Measurements from ENCODE around the gene USP50.
"Not testable (repeated sequence)": the region's sequence is repeated elsewhere in the genome, so short reads cannot be mapped to it uniquely, and the experiment has no call there.

USP50 gene

DNA sequence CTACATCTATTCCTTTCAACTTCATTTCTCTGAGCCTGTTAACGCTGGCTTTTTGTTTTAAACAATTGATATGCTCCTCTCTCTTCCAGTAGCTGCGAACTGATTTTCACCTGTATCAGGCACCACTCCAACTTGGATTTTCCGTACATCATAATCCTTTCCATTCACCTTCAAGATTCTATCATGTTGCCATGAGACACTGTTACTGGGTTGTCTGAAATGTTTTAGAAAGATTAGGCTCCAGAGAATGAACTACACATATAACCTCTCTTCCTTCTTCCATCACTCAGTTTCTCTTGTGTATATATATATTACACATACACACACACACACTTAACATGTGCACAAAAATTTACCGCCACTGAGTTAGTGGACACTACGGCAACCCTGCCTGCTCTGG is at the start of gene USP50:
Gene USP50 (minus strand): TSS at position 101 of the 400 bp plus-strand sequence. CDS start 141 bp downstream, outside the sequence.
- DNase-seq = no peak

DNA sequence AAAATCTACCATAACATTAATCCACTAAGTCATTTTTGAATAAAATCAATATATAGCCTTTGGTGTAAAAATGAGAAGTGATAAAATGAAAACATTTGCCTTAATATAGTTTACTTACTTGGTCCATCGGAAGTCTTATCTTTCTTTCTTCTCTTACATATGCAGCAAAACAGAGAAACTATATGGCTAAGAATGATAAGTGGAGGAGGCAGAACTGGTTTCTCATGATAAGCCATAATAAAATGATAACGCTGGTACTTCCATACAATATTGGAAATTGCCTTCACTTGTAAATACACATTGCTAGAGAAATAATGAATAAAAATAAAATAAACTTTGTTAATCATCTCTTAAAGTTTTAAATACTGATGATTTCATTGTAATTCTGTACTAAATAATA is 47.8 kb upstream of the USP50 start:
- no peak for DNase-seq

DNA sequence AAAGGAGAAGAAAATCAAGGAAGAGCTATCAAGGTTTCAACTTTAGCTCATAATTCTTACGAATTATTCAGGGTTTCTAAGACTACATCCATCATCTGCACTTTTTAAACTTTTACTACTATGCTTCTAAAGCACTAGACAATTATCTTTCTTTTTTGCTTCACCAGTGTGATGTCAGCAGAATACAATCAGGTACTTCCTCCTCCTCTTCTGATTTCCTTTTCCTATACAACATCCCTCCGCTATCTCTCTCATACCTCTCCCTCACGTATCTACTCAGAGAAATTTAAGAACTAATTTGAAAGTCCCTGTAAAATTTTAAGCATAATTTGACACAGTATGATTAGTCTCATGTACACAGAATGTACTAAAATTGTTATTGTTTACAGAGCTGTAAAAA is 47.3 kb upstream of the USP50 start:
- DNase-seq = no peak

DNA sequence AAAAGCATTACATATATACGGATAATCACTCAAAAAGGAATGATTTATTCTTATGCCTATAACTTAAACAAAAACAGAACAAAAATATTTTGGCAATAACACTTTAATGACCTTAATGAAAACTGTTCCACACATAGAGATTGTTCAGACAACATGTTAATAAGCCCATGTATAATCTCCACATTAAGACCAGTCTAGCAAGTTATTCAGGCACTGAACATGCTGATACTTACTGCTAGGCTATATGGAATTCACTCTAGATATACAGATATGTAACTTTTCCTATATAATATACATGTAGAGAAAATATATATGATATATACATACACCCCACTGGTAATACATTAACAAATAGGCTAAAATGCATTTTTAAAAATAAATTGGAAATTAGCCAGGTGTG is 43.8 kb upstream of the USP50 start:
- no peak for DNase-seq

DNA sequence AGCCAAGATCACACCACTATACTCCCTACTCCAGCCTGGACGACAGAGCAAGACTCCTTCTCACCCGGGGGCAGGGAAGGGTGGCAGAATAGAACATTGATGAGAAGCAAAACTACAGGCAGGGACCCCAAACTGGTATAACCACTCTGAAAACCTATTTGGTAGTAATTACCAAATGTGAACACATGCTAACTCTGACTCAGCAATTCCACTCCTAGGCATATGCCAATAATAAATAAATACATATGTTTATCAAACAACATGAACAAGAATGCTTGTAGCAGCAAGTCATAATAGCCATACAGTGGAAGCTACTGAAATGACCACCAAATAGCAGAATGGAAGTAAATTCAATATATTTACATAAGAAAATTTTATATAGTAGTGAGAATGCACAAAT is 31.0 kb upstream of the USP50 start:
- DNase-seq = no peak

DNA sequence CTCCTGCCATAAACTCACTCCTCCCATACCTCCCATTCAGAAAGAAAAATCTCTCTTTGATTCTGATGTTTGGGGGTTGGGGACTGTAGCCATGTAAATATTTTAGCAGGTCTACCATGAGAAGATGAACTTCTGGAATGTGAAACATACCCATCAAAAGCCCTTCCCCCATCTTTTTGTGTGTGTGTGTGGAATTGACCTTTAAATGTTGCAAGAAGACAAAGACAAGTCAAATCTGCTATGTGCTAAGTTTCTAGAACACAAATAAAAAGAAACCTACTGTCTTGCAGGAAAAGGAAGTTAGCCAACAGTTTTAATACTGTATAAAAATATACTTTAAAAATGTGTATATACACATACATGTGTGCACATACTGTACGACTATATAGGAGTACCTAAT is 29.7 kb upstream of the USP50 start:
- peak; percentile 25 to 26 for DNase-seq

DNA sequence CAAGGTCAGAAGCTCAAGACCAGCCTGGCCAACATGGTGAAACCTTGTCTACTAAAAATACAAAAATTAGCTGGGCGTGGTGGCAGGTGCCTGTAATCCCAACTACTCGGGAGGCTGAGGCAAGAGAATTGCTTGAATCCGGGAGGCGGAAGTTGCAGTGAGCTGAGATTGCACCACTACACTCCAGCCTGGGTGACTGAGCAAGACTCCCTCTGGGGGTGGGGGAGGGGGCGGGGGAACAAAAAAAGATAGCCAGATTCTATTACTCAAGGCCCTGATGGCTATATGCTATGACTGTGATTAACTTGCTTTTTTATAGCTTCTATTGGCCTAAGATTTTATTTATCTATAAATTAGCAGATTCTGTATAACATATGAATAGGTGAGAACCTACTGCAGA is 27.4 kb upstream of the USP50 start:
- DNase-seq = peak; percentile 51 to 67

DNA sequence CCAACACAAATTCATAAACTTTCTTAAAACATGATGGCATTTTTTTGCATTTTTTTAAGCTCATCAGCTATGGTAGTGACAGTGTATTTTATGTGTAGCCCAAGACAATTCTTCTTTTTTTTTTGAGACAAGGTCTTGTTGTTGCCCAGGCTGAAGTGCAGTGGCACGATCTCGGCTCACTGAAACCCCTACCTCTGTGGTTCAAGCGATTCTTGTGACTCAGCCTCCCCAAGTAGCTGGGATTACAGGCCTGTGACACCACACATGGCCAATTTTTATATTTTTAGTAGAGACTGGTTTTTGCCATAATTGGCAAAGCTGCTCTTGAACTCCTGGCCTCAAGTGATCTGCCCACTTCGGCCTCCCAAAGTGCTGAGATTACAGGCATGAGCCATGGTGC is 17.3 kb upstream of the USP50 start:
- no peak for DNase-seq

DNA sequence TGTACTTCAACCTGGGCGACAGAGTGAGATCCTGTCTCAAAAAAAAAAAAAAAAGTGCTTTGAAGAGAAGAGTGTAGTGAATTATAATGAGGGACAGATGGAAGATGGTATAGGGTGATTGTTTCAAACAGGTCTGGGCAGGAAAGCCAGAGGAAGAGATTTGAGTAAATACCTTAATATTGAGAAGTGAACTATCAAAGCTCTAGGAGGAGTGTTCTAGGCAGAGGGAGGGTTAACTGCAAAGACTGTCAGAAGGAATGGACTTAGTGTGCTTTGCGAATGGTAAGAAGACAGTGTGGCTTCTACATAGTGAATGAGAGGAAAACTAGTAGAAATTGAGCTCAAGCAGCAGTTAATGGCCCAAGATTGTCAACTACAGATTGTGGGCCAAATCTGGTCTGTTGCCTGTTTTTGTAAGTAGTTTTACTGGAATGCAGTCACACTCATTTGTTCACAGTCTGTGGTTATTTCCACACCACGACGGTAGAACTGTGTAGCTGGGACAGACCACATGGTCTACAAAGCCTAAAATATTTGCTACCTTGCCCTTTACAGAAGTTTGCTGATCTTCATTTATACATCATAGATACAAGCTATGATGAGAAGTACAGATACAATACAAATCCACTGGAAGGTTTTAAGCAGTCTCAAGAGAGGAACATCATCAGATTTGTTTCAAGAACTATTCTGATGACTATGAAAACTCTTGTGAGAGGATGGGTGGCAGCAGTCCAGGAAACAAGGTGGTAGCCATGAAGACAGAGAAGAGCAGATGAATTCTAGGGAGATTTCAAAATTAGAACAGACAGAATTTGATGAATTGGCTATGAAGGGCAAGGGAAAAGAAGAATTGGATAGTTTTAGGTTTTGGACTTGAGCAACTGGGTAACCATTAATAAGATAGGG is 16.5 kb upstream of the USP50 start:
- no peak for DNase-seq

DNA sequence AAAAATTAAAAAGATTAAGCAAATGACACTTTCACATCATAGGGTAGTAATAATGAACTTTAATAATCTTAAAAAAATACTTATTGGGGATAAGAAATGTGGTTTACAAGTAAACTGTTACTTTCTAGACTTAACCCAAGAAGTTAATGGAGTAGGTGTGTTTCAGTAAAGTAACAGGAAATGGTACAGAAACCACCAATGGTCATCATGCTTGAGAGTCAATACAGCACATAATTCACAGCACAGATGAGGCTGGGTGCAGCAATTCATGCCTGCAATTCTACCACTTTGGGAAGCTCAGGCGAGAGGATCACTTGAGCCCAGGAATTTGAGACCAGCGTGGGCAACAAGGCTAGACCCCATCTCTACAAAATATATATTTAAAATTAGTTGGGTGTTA is 11.5 kb upstream of the USP50 start:
- DNase-seq = no peak

DNA sequence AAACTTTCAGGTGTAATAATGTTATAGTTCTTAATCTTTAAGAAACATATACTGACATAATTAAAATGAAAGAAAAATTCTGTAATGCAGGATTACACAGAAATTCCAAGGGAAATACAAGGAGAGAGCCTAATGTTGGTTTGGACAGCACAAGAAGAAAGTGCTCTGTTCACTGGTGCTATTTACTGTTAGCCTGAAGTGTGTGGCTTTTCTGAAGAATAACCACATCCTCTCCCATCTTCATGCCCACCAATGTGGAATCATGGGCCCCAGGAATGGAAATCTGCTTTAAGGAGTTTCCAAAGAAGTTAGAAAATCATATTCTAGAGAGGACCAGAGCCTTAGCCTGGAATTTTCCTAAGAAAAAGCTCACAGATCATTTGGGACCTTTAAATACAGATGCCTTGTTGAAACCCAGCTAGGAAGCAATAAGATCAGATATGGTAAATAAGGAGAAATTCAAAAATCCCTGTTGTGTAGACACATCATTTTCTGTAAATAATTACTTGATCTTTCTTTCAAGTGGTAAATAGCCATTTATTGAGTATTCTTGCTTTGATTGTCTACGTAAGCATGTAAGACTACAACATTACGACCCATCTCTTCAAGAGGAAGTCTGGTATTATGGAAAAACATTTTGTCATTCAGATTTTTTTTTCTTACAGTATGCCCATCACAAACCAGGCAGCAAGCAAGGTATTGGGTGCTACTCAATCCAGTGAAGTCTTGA is 10.3 kb upstream of the USP50 start:
- DNase-seq = no peak

DNA sequence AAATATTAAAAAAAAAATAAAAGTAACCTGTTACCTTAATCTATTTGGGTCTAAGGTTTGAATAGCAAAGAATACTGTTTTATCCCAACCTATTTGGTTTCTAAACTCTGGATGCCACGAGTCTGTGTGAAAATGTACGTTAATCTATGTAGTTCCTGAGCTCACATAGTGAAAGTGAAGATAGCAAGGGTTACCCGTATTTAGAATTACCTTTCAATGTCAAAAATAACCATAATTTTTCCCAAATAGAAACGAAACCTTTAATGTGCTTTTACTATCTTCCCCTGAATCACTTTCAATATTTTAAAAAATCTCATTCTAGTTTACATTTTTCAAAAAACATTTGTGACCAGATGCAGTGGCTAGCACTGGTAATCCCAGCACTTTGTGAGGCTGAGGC is 5.8 kb upstream of the USP50 start:
- no peak for DNase-seq

DNA sequence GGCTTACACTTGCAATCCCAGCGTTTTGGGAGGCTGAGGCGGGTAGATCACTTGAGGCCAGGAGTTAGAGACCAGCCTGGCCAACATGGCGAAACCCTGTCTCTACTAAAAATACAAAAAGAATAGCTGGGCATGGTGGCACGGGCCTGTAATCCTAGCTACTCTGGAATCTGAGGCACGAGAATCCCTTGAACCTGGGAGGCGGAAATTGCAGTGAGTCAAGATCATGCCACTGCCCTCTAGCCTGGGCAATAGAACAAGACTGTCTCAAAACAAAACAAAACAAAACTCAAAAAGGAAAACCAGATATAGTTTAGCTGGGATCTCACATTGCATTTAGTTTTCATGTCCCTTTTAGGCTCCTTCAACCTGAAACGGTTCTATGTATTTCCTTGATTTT is 2.9 kb upstream of the USP50 start:
- no peak for DNase-seq

DNA sequence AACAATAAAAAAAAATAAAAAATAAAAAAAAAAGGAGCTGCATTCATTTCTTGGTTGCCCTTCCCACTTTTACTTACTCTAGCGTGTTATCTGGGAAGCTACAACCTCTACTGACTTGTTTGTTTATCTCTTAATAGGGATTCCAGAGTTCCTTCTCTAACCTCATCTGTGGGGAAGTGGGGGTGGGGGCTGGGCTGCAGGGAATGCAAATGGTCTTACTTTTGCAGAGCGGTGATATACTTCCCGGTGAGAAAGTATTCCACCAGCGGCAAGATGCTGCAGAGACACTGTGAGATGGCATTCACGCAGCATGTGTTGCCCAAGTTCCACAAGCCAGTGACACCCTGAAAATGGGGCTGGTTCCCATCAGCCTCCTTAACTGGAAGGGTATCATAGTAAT is 2.1 kb downstream of the USP50 start:
- no peak for DNase-seq

DNA sequence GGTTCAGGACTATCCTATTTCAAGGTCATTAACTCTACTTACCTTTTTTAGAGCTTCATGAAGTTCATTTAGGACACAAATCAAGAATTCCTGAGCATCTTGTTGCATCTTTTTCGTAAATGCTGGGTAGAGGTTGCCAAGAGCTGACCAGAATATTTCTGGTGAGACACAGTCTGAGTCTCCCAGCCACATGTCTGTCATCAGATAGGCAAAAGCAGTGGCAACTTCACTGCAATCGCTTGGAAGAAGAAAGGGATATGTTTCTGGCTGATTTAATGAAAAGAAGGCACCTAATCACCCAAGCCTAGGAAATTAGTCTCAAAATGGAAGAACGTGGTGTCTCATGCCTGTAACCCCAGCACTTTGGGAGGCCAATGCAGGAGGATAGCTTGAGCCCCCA is 2.9 kb downstream of the USP50 start:
- no peak for DNase-seq

DNA sequence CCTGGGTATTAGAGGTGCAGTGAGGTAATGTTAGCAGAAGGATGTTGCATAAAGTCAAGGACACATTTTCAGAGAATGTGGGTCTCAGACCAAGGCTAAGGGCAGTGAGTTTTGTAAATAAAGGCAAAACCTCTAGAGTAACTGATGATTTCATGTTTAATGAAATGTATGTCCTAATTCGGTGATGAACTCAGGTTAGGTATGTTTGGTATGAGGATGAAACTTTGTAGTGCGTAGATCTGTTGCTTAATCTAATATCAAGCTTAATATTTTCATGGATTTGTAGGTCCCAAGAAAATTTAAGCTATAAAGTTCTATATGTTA is 3.6 kb downstream of the USP50 start:
- no peak for DNase-seq

DNA sequence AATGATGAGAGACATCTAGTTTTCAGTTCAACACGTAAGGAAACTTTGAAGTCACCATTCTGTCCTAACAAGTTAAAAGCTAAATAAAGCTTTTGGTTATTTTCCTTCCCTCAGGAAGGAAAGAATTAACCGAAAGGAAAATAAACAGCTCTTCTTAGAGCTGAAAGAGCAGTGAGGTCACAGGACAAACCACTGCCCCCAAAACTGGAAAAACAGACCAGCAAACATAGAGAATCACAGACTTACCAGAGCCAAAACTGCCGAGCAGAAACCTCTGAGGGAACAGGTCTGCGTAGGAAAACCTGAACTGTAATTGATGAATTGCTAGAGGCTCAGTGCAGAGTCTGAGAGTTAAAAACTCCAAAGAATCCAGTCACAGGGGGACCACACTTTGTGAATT is 14.7 kb downstream of the USP50 start:
- DNase-seq = no peak

DNA sequence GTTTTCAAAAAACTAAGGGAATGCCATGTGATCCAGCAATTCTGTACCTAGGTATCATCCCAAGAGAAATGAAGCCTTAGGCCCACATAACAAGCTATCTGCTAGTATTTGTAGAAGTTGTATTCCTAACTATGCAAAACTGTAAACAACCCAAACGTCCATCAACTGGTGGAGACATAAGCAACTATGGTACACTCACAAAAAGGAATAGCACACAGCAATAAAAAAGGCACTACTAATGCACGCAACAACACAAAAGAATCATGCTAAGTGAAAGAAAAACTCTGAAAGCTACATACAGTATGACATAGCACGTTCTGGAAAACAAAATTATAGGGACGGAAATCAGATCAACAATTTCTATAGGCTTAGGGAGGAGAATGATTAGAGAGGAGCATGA is 15.3 kb downstream of the USP50 start:
- no peak for DNase-seq

DNA sequence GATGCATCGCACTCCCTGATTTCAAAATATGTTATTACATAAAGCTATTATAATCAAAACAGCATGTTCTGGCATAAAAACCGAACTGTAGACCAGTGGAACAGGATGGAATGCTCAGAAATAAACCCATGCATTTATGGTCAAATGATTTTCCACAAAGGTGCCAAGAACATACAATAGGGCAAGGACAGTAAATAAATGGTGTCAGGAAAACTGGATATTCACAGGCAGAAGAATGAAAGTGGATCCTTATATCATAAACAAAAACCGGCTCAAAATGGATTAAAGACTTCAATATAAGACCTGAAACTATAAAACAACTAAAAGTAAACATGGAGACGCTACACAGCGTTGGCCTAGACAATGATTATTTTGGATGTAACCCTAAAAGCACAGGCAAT is 22.6 kb downstream of the USP50 start:
- no peak for DNase-seq

DNA sequence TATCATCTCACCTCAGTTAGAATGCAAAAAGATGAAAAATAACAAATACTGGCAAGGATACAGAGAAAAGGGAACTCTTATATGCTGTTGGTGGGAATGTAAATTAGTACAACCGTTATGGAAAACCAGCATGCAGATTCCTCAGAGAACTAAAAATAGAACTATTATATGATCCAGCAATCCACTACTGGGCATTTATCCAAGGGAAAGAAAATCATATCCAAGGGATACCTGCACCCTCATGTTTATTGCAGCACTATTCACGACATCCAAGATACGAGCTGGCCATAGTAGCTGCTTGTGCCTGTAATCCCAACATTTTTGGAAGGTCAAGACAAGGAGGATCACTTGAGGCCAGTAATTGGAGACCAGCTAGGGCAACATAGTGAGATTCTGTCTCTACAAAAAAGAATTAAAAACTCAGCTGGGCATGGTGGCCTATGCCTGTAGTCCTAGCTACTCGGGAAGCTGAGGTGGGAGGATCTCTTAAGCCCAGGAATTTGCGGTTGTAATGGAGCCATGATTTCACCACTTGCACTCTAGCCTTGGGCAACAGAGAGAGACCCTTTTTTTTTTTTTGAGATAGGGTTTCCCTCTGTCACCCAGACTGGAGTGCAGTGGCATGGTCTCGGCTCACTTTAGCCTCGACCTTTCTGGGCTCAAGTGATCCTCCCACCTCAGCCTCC is 26.6 kb downstream of the USP50 start:
- DNase-seq = no peak

DNA sequence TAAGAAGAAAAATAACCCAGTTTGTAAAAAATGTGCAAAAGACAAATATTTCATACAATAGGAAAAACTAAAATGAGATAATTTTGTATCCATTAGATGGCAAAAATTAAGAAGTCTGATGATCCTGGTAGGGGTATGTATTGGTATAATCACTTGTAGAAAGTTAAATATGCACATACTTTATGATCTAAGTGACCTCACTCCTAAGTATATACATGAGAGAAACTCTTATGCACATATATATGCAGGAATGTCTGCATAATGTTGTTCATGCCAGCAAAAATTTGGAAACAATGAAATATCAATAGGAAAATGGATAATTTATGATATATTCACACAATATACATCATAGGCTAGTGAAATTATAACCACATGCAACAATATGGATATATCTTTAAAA is 33.5 kb downstream of the USP50 start:
- no peak for DNase-seq

DNA sequence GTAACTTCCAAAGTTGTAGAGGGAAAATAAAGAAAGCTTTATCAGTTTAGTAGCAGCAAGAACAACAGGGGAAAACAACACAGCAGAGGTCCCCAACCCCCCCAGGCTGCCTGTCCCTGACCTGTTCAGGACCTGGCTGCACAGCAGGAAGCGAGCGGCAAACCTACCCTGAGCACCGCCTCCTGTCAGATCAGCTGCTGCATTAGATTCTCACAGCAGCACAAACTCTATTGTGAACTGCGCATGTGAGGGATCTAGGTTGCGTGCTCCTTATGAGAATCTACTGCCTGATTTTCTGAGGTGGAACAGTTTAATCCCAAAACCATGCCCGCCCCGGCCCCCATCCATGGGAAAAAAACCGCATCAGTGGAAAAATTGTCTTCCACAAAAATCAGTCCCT is 40.3 kb downstream of the USP50 start:
- DNase-seq = no peak

DNA sequence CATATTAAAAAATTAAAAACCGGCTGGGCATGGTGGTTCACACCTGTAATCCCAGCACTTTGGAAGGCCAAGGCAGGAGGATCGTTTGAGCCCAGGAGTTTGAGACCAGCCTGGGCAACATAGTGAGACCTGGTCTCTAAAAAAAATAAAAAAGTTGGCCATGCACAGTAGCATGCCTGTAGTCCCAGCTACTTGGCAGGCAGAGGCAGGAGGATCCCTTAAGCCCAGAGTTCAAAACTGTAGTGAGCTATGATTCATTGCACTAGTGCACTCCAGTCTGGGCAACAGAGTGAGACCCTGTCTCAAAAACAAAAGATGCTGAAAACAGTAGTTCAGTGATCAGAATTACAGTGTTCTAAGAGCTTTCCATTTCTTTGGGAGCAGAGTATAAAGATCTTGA is 40.8 kb downstream of the USP50 start:
- DNase-seq = not testable (repeated sequence)

DNA sequence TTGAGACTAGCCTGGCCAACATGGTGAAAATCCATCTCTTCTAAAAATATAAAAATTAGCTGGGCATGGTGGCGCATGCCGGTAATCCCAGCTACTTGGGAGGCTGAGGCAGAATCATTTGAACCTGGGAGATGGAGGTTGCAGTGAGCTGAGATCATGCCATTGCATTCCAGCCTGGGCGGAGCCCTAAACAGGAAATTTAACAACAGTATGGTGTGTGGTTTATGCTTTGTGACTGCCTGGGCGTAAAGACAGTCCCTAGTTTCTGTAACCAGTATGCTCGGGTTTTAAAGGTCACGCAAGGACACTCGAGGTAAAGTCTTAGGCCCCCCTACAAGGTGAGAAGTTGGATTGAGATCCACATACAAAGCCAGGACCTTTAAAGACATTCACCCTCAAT is 43.3 kb downstream of the USP50 start:
- no peak for DNase-seq

All from inflammatory macrophage treated with lipopolysaccharide for 1 hour (primary cell).